ENCODE results near the gene SELENOS.
A peak's percentile ranks its signal among the peaks of the same experiment; 100 is the strongest.

Gene SELENOS, protein sequence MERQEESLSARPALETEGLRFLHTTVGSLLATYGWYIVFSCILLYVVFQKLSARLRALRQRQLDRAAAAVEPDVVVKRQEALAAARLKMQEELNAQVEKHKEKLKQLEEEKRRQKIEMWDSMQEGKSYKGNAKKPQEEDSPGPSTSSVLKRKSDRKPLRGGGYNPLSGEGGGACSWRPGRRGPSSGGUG

DNA sequence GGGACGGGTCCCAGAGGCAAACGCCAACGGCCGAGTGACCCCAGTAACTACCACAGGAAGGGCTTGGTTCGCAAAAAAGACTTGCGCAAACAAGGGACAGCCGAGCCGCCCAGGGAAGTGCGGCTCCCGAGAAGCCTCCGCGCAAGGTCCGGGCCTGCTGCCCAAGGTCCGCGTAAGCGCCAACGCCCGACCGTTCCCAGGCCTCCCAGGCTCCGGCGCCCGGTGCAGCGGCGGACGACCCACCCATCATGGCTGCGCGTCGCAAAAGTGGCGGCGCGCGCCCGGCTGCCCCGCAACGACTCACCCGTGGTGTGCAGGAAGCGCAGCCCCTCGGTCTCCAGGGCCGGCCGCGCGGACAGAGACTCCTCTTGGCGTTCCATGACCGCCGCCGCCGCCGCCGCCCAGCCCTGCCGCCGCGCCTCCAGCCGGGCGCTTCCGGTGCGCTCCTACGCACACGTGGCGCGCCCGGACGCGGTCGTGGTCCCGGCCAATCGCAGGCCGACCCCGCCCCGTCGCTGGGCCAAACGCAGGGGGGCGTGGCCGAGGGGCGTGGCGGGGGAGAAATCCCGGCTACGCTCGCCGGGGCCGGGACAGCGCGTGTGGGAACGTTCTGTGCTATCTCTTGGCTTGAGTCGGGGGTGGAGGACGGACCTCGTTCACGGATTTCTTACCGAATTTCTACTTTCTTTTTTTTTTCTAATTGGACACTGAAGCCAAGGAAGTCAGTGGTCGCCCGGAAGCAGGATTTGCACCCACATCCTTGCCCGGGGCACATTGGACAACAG is at the start of gene SELENOS:
TSS of gene SELENOS (minus strand) at position 448 of the 785 bp plus-strand sequence. CDS start at position 380, 68 bp downstream.
- DNase-seq: peak; percentile 94

GRCh38 chr15:101326462-101327146 is 49.3 kb upstream of the SELENOS start:
- no peak for DNase-seq

DNA sequence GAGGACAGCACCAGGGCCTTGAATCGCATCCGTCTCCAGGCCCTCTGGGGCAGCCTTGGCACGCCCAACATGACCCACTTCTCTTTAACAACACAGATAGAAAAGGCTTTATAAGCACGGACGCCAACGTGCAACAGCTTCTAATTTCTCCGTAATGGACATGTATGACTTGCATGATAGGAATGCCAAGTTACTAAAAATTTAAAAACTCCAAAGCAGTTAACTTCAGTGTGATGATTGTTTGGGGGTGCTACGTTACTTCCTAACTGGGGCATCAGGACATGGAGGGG is 48.7 kb upstream of the SELENOS start:
- no peak for DNase-seq

DNA sequence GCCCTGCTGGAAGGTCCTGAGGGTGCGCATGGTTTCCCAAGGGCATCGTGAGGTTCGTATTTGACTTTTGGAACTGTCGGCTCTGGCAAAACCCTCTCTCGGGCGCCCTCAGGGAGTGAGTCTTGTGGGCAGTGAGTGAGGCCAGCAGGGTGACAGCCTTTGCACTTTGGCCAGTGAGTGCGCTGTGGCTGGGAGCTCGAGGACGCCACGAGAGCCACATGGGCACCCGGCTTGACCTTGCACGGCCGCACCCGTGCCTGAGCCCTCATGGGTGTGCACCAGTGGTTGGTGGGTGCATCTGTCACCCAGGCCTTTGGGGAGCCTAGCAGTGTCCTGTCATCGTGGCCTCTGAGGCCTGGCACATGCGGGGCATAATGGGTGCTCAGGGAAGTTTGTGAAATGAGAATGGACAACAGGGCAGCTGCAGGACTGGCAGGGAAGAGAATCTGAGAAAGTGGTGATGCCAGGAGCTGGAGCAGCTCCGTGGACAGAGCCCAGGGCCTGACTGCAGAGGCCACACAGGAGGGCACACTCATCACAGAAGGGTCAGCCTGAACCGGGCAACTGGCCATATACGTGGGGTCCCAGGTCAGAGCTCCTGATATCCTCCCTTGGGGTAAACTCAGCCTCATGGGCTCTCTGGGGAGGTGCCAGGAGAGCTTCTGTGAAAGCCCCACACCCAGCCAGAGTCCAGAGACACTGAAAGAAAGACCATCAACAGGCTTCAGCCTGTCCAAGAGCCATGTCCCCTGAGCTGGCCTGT is 48.2 kb upstream of the SELENOS start:
- no peak for DNase-seq

- DNase-seq: no peak
These were observed 47.4 kb upstream of the SELENOS start for GRCh38 chr15:101324524-101325177.

DNA sequence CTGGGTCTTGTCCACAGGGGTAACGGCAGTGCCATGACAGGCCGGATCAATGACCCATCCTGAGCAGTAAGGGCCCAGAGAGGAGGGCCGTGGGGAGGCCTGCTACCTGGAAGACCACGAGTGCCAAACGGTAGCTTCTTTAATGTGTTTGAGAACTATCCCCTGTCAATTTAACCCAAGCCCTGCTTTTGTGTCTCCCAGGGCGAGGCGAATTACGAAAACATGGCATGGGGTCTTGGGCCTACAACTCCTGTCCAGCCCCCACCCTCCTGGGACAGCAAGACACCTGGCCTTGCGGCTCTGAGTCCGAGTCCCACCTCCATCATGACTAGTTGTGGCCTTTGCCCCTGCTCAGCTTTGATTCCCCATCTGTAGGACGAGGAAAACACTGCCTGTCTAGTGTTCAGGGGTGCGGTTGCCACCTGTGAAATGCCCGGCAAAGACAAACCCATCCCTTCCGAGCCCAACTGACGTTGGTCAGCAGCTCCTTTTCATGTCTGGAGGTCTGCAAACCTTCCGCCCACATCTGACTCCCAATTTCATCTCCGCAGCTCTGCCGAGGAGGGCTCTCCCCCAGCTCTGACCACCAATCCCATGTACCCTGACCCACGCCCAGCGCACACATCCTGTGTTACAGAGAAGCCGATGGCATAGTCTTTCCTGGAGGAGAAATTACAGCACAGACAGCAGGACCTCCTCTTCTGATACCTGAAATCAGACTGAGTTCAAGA is 46.7 kb upstream of the SELENOS start:
- DNase-seq: no peak

- no peak for DNase-seq
These were observed 45.7 kb upstream of the SELENOS start for GRCh38 chr15:101322854-101323477.

DNA sequence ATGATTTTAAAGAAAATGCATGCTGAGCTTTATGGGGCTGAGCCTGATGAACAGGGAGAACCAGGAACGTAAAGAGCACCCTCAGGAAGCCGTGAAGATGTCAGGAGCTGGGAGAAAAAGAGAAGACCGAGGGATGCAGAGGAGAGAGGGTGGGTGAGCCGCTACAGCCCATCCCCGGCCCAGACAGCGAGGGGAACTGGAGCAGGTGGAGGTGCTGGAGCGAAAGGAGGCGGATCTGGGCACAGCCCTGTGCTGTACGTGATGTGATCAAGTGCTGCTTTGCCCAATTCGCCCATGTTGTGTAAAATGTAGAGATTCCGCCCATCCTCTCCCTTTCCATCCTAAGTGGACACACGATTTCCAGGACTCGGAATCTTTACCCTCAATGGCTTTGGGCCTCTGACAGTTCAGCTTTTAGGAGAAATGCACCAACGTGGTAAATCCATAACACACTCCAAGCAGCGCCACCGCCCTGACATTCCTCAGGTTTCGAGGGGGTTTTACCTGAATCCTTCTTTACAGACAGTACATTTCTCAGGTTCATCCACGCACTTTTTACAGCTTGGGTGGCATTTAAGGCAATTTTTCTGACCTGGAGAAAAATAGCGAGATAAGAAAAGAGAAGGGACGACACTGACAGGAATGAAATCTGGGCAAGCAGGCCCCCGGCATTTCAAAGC is 44.9 kb upstream of the SELENOS start:
- DNase-seq: no peak

- peak; percentile 79 for DNase-seq
These were observed 43.3 kb upstream of the SELENOS start for GRCh38 chr15:101320501-101321052.

- no peak for DNase-seq
These were observed 41.6 kb upstream of the SELENOS start for GRCh38 chr15:101318839-101319238.

GRCh38 chr15:101318147-101318819 is 41.0 kb upstream of the SELENOS start:
- DNase-seq: no peak

- DNase-seq: no peak
These were observed 40.1 kb upstream of the SELENOS start for GRCh38 chr15:101317336-101317872.

GRCh38 chr15:101316529-101316928 is 39.2 kb upstream of the SELENOS start:
- no peak for DNase-seq

DNA sequence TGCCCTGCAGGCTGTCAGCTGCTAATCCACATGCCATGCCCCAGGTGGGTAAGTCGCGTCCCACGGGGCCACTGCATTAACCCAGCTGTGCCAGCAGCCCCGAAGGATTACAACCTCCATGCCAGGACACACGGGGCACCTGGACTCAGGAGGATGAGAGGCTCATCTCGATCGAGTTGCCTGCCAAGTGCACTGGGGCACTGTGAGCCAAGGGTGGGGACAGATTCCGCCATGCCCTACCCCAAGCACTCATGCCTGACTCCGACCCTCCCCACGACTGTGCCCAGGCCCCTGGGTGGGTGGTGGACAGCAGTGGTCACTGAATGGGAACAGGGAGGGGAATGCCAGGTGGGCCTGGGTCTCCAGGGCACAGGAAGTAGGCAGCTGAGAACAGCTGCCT is 38.5 kb upstream of the SELENOS start:
- no peak for DNase-seq

DNA sequence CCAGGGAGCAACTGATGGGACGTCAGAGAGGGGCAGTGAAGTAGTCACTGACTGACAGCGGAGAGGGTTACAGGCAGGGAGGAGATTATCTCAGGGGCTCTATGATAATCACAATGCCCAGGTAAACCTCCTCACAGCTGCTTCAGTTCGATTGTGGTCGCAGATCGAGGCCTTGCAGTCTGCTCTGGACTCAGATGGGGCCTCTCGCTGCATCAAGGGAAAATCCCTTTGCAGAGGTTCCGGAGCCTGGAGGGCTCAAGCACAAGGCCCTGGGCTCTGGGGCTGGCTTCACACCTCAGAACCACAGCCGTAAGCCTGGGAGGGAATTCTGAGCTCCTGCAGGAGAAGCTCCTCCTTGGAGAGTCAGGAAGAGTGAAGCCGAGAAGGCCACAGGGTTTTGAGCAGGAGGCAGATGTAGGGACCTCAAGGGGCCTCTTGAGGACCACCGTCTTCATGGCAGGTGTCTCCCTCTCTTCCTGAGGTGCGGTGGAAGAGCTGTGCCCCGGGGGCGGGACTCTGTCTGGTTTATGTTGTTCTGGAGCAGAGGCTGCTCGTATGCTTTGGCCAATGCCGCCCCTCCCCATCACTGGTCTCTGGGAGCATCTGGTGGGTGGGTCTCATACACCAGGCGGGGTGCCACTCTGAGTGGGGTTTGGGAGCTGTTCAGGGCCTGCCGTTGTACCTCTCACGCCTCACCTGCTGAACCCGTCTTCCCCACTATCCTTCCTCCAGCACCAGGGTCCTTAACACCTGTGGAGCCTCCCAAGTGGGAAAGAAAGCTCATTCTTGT is 37.2 kb upstream of the SELENOS start:
- DNase-seq: no peak

- DNase-seq: no peak
These were observed 35.9 kb upstream of the SELENOS start for GRCh38 chr15:101313041-101313761.

GRCh38 chr15:101310508-101310907 is 33.2 kb upstream of the SELENOS start:
- DNase-seq: no peak

DNA sequence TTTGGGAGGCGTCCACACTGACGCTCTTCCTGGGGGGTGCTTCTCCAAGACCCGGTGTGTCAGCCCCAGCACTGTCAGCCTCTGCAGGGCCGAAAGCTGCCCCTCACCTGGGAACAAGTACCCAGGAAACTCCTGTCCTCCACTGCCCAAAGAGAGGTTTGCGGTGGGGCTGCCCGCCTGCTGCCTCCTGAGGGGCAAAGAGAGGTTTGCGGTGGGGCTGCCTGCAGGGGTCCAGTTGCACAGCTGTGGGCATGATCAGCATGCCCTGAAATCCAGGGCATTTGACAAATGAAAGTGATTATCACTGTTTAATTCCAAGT is 32.8 kb upstream of the SELENOS start:
- DNase-seq: no peak

Data from OCI-M1 (cell line).